ENCODE results near the gene DTNBP1. TPM values are rescaled to one million over a fixed set of nuclear protein-coding genes. Genes with fewer than 3 reads are reported as not detected.

The DTNBP1 gene
- total and polyA plus RNA-seq, 2 of the 13 experiments (the other 11 are each of a cell fraction or from before 2014, with no cell fraction given) = 6.6 to 19.1 TPM

GRCh38 chr6:15581751-15582150 is 81.1 kb downstream of the DTNBP1 start (continued):
- TF ChIP-seq NFRKB (IDR thresholded peaks at IDR 0.05) (no peak), ZNF18 (CRISPR knock-in tag; IDR thresholded peaks at IDR 0.05; ENCODE audit: insufficient replicate concordance) (no peak), ZNF160 (CRISPR knock-in tag; IDR thresholded peaks at IDR 0.05) (no peak), SUZ12 (IDR thresholded peaks at IDR 0.05; ENCODE audit: low read depth, low read length) (no peak), ZNF570 (CRISPR knock-in tag; IDR thresholded peaks at IDR 0.05; ENCODE audit: borderline replicate concordance) (no peak), MTF2 (CRISPR knock-in tag; IDR thresholded peaks at IDR 0.05; ENCODE audit: borderline replicate concordance) (no peak), SP4 (CRISPR knock-in tag; IDR thresholded peaks at IDR 0.05) (no peak), ZSCAN30 (CRISPR knock-in tag; IDR thresholded peaks at IDR 0.05) (no peak), ZBTB49 (CRISPR knock-in tag; IDR thresholded peaks at IDR 0.05; ENCODE audit: borderline replicate concordance) (no peak), DR1 (CRISPR knock-in tag; IDR thresholded peaks at IDR 0.05) (no peak), PHF20 (CRISPR knock-in tag; IDR thresholded peaks at IDR 0.05) (no peak), ZNF138 (CRISPR knock-in tag; IDR thresholded peaks at IDR 0.05; ENCODE audit: low read depth) (no peak), ZNF672 (CRISPR knock-in tag; IDR thresholded peaks at IDR 0.05) (no peak)

Measured in HepG2 (cell line).